Keratinocyte (primary cell): ENCODE data around the gene LY6G5B. TPM values are rescaled to one million over a fixed set of nuclear protein-coding genes. Genes with fewer than 3 reads are reported as not detected.

Experiments used
- DNase-seq: peaks from one replicate; pipeline ENCODE4 v3.0.0-alpha.2; 2011; ENCODE audit warnings: low read depth, missing footprints, low spot score
- FAIRE-seq: peaks from 2 replicates; lab custom pipeline; 2011; peaks lifted over from hg19 to GRCh38; lab: Jason Lieb, UNC
- H2AFZ ChIP-seq: 2 replicates; pipeline ENCODE4 v1.6.0; 2012; ENCODE audit warnings: low read length, control low read depth, inconsistent platforms; ENCODE audit not compliant: control insufficient read depth
- H3K27ac ChIP-seq: 2 replicates; pipeline ENCODE4 v1.5.1; 2011; ENCODE audit warnings: low read length; ENCODE audit not compliant: control insufficient read depth, insufficient read depth
- H3K27me3 ChIP-seq: 3 replicates; pipeline ENCODE4 v1.6.0; 2011; ENCODE audit warnings: low read length; ENCODE audit not compliant: control insufficient read depth, insufficient read depth; ENCODE audit errors: extremely low read depth
- H3K36me3 ChIP-seq, 2 experiments: 2 replicates in 1 of 2; 3 replicates in 1 of 2; pipeline ENCODE4 v1.5.1; 2011; ENCODE audit warnings: low read length in 2 of 2, mild to moderate bottlenecking in 1 of 2; ENCODE audit not compliant: control insufficient read depth in 2 of 2, insufficient read depth in 2 of 2; ENCODE audit errors: extremely low read depth in 1 of 2
- H3K4me1 ChIP-seq: 3 replicates; pipeline ENCODE4 v1.5.1; 2011; ENCODE audit warnings: low read length; ENCODE audit not compliant: control insufficient read depth, insufficient read depth; ENCODE audit errors: extremely low read depth
- H3K4me2 ChIP-seq: 3 replicates; pipeline ENCODE4 v1.6.0; 2011; ENCODE audit warnings: low read depth, low read length; ENCODE audit not compliant: control insufficient read depth, insufficient read depth; ENCODE audit errors: extremely low read depth
- H3K4me3 ChIP-seq, 3 experiments: fragments of 200-600 bp in 1 of 3; sonication (generic) in 1 of 3; 2 replicates in 2 of 3; 3 replicates in 1 of 3; pipeline ENCODE4 v1.5.1; 2011 to 2016; ENCODE audit warnings: low read length in 3 of 3, mild to moderate bottlenecking in 3 of 3, control low read depth in 2 of 3, inconsistent platforms in 1 of 3, low read depth in 1 of 3, mixed read lengths in 1 of 3, mixed run types in 1 of 3, moderate library complexity in 1 of 3; ENCODE audit not compliant: control insufficient read depth in 2 of 3, insufficient read depth in 2 of 3; ENCODE audit errors: extremely low read depth in 1 of 3
- H3K79me2 ChIP-seq: 2 replicates; pipeline ENCODE4 v1.6.0; 2012; ENCODE audit warnings: low read length; ENCODE audit not compliant: control insufficient read depth, insufficient read depth
- H3K9ac ChIP-seq: 3 replicates; pipeline ENCODE4 v1.6.0; 2011; ENCODE audit warnings: low read length; ENCODE audit not compliant: control insufficient read depth, insufficient read depth; ENCODE audit errors: extremely low read depth
- H3K9me1 ChIP-seq: 3 replicates; pipeline ENCODE4 v1.6.0; 2011; ENCODE audit warnings: low read length; ENCODE audit not compliant: control insufficient read depth, insufficient read depth; ENCODE audit errors: extremely low read depth
- H3K9me3 ChIP-seq: 2 replicates; pipeline ENCODE4 v1.5.1; 2012; ENCODE audit warnings: low read depth, low read length; ENCODE audit not compliant: control insufficient read depth
- H4K20me1 ChIP-seq: 3 replicates; pipeline ENCODE4 v1.6.0; 2011; ENCODE audit warnings: low read length; ENCODE audit not compliant: control insufficient read depth, insufficient read depth; ENCODE audit errors: extremely low read depth
- EZH2 ChIP-seq: IDR thresholded peaks from one replicate; pipeline ENCODE4 v1.6.1; 2012; ENCODE audit warnings: inconsistent platforms, mild to moderate bottlenecking, low read length, moderate library complexity
- dilution Hi-C: fragments of 300-500 bp; cut with MboI; formaldehyde crosslinking; loops from one replicate; pipeline ENCODE4 v1.7.0; 2020; ENCODE audit warnings: low sequenced_read_pairs; ENCODE audit not compliant: extremely low pct_ligation_motif_present
- polyA plus RNA-seq, 5 experiments: library from polyadenylated mRNA; depleted of rRNA in 3 of 5; stranded (reverse) in 3 of 5; stranded (forward) in 1 of 5; unstranded in 1 of 5; fragments of >200 nt; gene quantifications; 1 replicate in 1 of 5; 2 replicates in 3 of 5; 3 replicates in 1 of 5; pipeline versions ENCODE4 v1.2.1 to v1.2.3, GENCODE V29; 2011 to 2012; ENCODE audit warnings: missing spikeins in 2 of 5, low read depth in 1 of 5, low replicate concordance in 1 of 5
- TF ChIP-seq, protein P1 (sequence below), 3 experiments: IDR thresholded peaks in 1 of 3; conservative IDR thresholded peaks in 1 of 3; optimal IDR thresholded peaks in 1 of 3; 2 replicates in 2 of 3; 3 replicates in 1 of 3; pipeline versions ENCODE3 to v1.5.1; 2011; ENCODE audit warnings: low read length in 3 of 3, mild to moderate bottlenecking in 3 of 3, moderate library complexity in 2 of 3, control low read depth in 1 of 3, inconsistent platforms in 1 of 3; ENCODE audit not compliant: insufficient read depth in 2 of 3; ENCODE audit errors: extremely low read depth in 1 of 3

Gene LY6G5B
- polyA plus RNA-seq, 1 donor (not counting 4 experiments of a cell fraction or from before 2014, with no cell fraction given) = 5.2 TPM

DNA sequence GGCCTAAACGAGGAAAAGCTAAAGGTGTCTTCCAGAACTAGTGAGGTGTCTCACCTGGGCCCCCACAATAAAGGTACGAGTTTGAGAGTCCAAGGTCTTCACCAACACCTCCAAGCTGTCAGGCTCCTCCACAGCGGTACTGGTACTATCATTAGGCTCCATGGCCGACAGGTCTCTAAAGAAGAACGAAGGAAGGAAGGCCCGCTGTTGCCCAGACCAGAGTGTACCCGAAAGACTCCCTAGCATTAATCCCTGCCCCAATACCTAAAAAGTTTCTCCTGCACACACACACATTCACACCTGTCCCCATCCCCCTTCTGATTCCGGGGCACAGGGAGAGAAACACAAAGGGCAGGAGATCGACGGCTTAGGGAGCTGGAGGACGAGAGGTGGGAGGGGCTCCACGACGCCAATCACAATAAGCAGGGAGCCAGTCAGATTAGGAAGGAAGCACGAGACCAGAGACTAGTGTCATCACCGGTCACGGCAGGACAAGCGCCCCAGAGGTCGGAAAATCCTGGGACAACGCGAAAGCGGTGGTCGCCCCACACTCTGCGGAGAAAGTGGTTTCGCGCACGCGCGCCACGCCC is 18.1 kb upstream of the LY6G5B start:
- H3K9me1 ChIP-seq = no peaks in the 10 kb centered on the region
- peak overlapping the region; percentile 100 for H3K27ac ChIP-seq
- H3K27me3 ChIP-seq = no peaks in the 10 kb centered on the region
- peak overlapping the region; percentile 99 for H3K9ac ChIP-seq
- dilution Hi-C loops = no loop called here
- TF ChIP-seq, protein P1, sequence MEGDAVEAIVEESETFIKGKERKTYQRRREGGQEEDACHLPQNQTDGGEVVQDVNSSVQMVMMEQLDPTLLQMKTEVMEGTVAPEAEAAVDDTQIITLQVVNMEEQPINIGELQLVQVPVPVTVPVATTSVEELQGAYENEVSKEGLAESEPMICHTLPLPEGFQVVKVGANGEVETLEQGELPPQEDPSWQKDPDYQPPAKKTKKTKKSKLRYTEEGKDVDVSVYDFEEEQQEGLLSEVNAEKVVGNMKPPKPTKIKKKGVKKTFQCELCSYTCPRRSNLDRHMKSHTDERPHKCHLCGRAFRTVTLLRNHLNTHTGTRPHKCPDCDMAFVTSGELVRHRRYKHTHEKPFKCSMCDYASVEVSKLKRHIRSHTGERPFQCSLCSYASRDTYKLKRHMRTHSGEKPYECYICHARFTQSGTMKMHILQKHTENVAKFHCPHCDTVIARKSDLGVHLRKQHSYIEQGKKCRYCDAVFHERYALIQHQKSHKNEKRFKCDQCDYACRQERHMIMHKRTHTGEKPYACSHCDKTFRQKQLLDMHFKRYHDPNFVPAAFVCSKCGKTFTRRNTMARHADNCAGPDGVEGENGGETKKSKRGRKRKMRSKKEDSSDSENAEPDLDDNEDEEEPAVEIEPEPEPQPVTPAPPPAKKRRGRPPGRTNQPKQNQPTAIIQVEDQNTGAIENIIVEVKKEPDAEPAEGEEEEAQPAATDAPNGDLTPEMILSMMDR (optimal IDR thresholded peaks at IDR 0.05 in 1 of 3, IDR thresholded peaks at IDR 0.05 in 1 of 3, conservative IDR thresholded peaks at IDR 0.05 in 1 of 3; ENCODE audit: extremely low read depth in 1 of 3, insufficient read depth in 2 of 3, low read length in 3 of 3) = no peak
- TF ChIP-seq EZH2 = no peak
- no peak for DNase-seq
- no peaks in the 10 kb centered on the region for H3K9me3 ChIP-seq
- peaks cover 12% of the 10 kb centered on the region for H3K4me1 ChIP-seq
- H2AFZ ChIP-seq = peak overlapping the region; percentile 94
- FAIRE-seq = peak; percentile 17
- peaks cover 41% of the 10 kb centered on the region for H3K79me2 ChIP-seq
- peak overlapping the region; percentile 99 for H3K4me2 ChIP-seq
- peaks cover 14 to 28% of the 10 kb centered on the region in 2 experiments for H3K36me3 ChIP-seq
- peaks cover 4% of the 10 kb centered on the region for H4K20me1 ChIP-seq
- H3K4me3 ChIP-seq = peak overlapping the region; percentile 62 to 96 (median 96)

DNA sequence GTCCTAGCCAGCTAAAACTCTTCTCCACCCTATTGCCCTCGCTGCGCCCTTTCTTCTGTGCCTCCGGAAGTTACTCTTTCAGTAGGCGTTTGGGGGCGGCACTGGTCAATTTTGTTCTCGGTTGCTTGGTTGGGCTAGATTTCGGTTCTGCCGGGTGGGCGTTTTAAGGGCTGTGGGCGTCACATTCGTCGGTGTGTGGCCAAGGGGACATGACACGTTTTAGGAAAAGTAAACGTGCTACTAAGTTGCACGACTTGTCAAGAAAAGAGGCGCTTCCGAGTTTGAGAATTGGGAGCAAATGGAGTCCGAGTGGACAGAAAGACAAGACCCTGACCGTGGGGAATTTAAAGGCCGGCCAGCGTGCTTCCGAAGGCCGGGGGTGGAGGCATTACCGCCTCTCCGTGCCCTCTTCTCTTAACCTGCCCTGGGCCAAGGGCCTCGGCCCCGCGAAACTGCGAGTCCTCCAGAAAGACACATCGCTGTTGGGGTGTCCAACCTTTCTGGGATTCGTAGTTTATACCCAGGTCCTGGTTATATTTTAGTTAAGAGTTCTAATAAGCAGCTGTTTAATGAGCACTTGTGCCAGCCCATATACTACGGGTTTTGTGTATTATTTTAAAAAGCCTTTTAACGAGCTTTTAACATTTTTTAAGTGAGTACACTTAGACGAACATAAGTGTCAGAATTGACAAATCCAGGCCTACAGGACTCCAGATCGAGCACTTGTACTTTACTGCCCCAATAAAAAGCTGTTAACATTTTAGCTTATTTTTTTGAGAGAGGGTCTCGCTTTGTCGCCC is 16.7 kb upstream of the LY6G5B start:
- peaks cover 12% of the 10 kb centered on the region for H3K4me1 ChIP-seq
- FAIRE-seq (peak; percentile 65), DNase-seq (peak; percentile 50)
- TF ChIP-seq, protein P1 (optimal IDR thresholded peaks at IDR 0.05 in 1 of 3, IDR thresholded peaks at IDR 0.05 in 1 of 3, conservative IDR thresholded peaks at IDR 0.05 in 1 of 3; ENCODE audit: extremely low read depth in 1 of 3, insufficient read depth in 2 of 3, low read length in 3 of 3) = no peak
- no peak for TF ChIP-seq EZH2
- H3K27ac ChIP-seq = peak overlapping the region; percentile 100
- dilution Hi-C loops = no loop called here
- H3K9ac ChIP-seq = peak overlapping the region; percentile 99
- peak overlapping the region; percentile 62 to 96 (median 96) for H3K4me3 ChIP-seq
- H3K9me3 ChIP-seq = no peaks in the 10 kb centered on the region
- H3K27me3 ChIP-seq = no peaks in the 10 kb centered on the region
- H2AFZ ChIP-seq = peak overlapping the region; percentile 90
- peaks cover 46% of the 10 kb centered on the region for H3K79me2 ChIP-seq
- no peaks in the 10 kb centered on the region for H3K9me1 ChIP-seq
- H4K20me1 ChIP-seq = peaks cover 4% of the 10 kb centered on the region
- peak overlapping the region; percentile 99 for H3K4me2 ChIP-seq
- peaks cover 16 to 21% of the 10 kb centered on the region in 2 experiments for H3K36me3 ChIP-seq
